Transverse colon (tissue), 4 donors: ENCODE results near the gene C2CD3. TPM values are rescaled to one million over a fixed set of nuclear protein-coding genes. Genes with fewer than 3 reads are reported as not detected.

Experiments
- DNase-seq: peaks from one replicate; pipeline ENCODE4 v3.0.0-alpha.2; 2019
- H3K27ac ChIP-seq, 4 donors: fragments of 200-600 bp; sonication (generic); 2 replicates each; pipeline ENCODE4 v1.5.1; 2016 to 2018; ENCODE audit warnings: inconsistent platforms in 4 of 4
- H3K27me3 ChIP-seq: fragments of 200-600 bp; sonication (generic); 2 replicates; pipeline ENCODE4 v1.5.1; 2017; ENCODE audit warnings: inconsistent platforms
- H3K36me3 ChIP-seq, 4 donors: fragments of 200-600 bp; sonication (generic); 2 replicates each; pipeline ENCODE4 v1.5.1; 2017 to 2019; ENCODE audit warnings: inconsistent platforms in 4 of 4
- H3K4me1 ChIP-seq, 4 donors: fragments of 200-600 bp; sonication (generic); 2 replicates each; pipeline ENCODE4 v1.5.1; 2017 to 2020; ENCODE audit warnings: inconsistent platforms in 4 of 4
- H3K4me3 ChIP-seq, 4 donors: fragments of 200-600 bp; sonication (generic); 1 replicate in 1 of 4; 2 replicates in 3 of 4; pipeline versions ENCODE4 v1.5.1 to v1.6.1; 2017 to 2019; ENCODE audit warnings: inconsistent platforms in 4 of 4
- H3K9me3 ChIP-seq, 2 donors: fragments of 200-600 bp; sonication (generic); 2 replicates each; pipeline ENCODE4 v1.5.1; 2017 to 2019; ENCODE audit warnings: inconsistent platforms in 2 of 2
- CTCF ChIP-seq, 5 experiments: fragments of 200-600 bp in 3 of 5; fragments of 450-650 bp in 2 of 5; sonication (generic) in 3 of 5; IDR thresholded peaks; 1 replicate in 2 of 5; 2 replicates in 3 of 5; pipeline ENCODE4 v1.5.1; 2016 to 2017; ENCODE audit warnings: antibody characterized with exemption in 5 of 5, inconsistent platforms in 3 of 5, mild to moderate bottlenecking in 2 of 5, moderate library complexity in 1 of 5
- EP300 ChIP-seq: sonication (generic); formaldehyde crosslinking; IDR thresholded peaks from one replicate; pipeline ENCODE4 v1.6.1; 2017; ENCODE audit warnings: antibody characterized with exemption, low read depth
- POLR2A ChIP-seq: fragments of 450-650 bp; IDR thresholded peaks from one replicate; pipeline ENCODE4 v1.6.1; 2016; ENCODE audit warnings: antibody characterized with exemption, mild to moderate bottlenecking, moderate library complexity
- POLR2AphosphoS5 ChIP-seq, 3 donors: sonication (generic); formaldehyde crosslinking; IDR thresholded peaks; one replicate each; pipeline ENCODE4 v1.6.1; 2016; ENCODE audit warnings: antibody characterized with exemption in 3 of 3
- WGBS, 2 donors: methylation state at CpG; one replicate each; pipeline ENCODE4 v1.1.5; 2018; ENCODE audit warnings: low coverage in 1 of 2; 5-methylcytosine and 5-hydroxymethylcytosine counted together
- in situ Hi-C, 4 donors: fragments of 200-750 bp; cut with MboI; loops; one replicate each; pipeline versions ENCODE4 v1.15.0 to v1.15.1; 2017; ENCODE audit warnings: low sequenced_read_pairs in 3 of 4, low pct_ligation_motif_present in 1 of 4, low pct_unique_long_range_greater_than_20kb in 1 of 4
- intact Hi-C: fragments of 100-400 bp; cut with DNase I; formaldehyde crosslinking; loops from one replicate; pipeline ENCODE4 v1.15.1; 2023; ENCODE audit warnings: low total_unique reads
- total RNA-seq, 4 donors: library from RNA; depleted of rRNA; stranded (reverse); fragments of >200 nt; gene quantifications; one replicate each; pipeline ENCODE4 v1.1.0, GENCODE V29; 2016

C2CD3 gene
- total RNA-seq, 4 donors from 2014 or later: 22.2 to 52.5 (median 37.4) TPM

DNA sequence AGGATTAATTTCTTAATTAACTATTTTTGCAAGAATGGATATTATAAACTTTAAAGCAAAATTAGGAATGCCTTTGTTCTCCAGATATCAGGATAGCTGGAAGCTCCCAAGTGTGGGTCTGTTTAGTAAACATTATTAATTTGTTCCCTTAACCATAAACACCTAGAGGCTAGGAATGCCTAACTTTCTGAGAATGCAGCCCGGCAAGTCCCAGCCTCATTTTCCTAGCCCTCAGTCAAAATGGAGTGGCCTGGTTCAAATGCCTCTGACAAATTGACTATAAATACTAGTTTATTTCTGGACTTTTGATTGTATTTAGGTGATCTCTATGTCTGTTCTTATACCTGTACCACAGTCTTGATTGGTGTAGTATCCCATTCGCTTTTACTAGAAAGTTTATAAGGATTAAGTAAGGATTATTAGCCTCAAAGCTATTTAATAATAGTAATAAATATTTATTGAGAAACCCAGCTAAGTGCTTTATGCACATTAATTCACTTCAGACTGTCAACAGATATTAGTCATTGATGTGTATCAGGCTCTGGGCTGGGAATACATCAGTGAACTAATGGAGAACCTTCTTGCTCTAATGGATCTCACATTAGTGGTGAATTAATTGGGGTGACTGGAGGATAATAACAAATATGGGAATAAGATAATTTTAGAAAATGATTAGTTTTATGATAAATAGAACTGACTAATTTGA, 26.1 kb upstream of the C2CD3 start:
- H3K4me3 ChIP-seq: no peak overlapping the region
- no peaks in the 10 kb centered on the region for H3K9me3 ChIP-seq
- no peaks in the 10 kb centered on the region for H3K27me3 ChIP-seq
- WGBS, 2 donors: 95 to 100% methylated on average over 2 of the region's 2 CpGs
- H3K4me1 ChIP-seq: no peaks in the 10 kb centered on the region
- in situ Hi-C loops (no loop called here), intact Hi-C loops (no loop called here)
- H3K36me3 ChIP-seq: no peaks in the 10 kb centered on the region
- TF ChIP-seq POLR2AphosphoS5 (IDR thresholded peaks at IDR 0.05) (no peak), POLR2A (no peak), EP300 (no peak), CTCF (IDR thresholded peaks at IDR 0.05) (no peak)
- DNase-seq: no peak
- no peak overlapping the region for H3K27ac ChIP-seq

GRCh38 chr11:74195828-74196227, 25.0 kb upstream of the C2CD3 start:
- DNase-seq: no peak
- intact Hi-C loops (no loop called here), in situ Hi-C loops (no loop called here)
- Histone ChIP-seq H3K27ac (no peak overlapping the region), H3K4me3 (no peak overlapping the region), H3K27me3 (no peaks in the 10 kb centered on the region), H3K36me3 (no peaks in the 10 kb centered on the region), H3K4me1 (no peaks in the 10 kb centered on the region), H3K9me3 (no peaks in the 10 kb centered on the region)
- TF ChIP-seq POLR2AphosphoS5 (IDR thresholded peaks at IDR 0.05) (no peak), CTCF (IDR thresholded peaks at IDR 0.05) (no peak), EP300 (no peak), POLR2A (no peak)

DNA sequence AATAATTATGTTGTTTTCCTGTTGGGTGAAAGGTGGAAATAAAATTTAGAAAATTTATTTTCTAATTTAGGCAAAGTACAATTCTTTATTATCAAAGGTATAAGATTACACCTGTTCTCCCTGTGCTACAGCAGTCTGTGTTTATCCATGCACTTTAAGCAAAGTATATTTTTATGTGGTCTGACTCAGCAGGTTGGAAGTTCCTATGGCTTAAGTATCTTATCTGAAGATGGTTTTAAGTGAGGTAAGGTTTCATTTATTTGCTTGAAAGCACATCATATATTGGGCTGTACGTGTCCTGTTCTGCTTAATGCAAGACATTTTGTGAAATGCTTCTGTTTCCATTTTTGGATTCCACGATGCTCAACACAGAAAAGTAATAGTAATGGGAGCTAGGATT, 14.9 kb upstream of the C2CD3 start:
- Histone ChIP-seq H3K36me3 (no peaks in the 10 kb centered on the region), H3K27ac (no peak overlapping the region), H3K4me1 (peaks cover 0 to 5% (median 0%) of the 10 kb centered on the region in 4 donors), H3K27me3 (no peaks in the 10 kb centered on the region), H3K9me3 (no peaks in the 10 kb centered on the region), H3K4me3 (no peak overlapping the region)
- 89 to 95% methylated on average over 2 of the region's 2 CpGs for WGBS, 2 donors
- no peak for TF ChIP-seq EP300
- intact Hi-C loops: no loop called here
- in situ Hi-C loops: no loop called here
- DNase-seq: no peak

DNA sequence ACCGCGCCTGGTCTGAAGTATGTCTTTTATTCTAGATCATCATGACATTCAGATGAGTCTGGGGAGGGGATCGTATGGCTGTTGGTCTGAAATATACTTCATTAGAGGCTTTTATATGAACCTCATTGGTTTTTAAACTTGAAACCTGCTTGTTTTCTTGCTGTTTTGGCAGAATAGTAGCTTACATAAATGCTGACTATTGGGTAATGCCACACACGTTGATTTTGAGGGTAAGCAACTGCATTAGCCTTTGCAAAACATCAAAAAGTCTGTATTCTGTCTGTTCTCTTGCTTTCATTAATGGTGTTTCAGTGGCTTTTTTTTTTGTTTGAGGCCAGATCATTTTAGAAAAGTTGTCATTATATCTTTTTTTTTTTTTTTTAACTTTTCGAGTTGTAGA, 14.5 kb upstream of the C2CD3 start:
- in situ Hi-C loops: no loop called here
- no peaks in the 10 kb centered on the region for H3K9me3 ChIP-seq
- WGBS, 2 donors: 78 to 81% methylated on average over 3 to 5 of the region's 5 CpGs

More for the DNA sequence above, 14.5 kb upstream of the C2CD3 start:
- no peak for TF ChIP-seq POLR2A
- no peak for TF ChIP-seq CTCF (IDR thresholded peaks at IDR 0.05)
- TF ChIP-seq POLR2AphosphoS5 (IDR thresholded peaks at IDR 0.05): no peak
- TF ChIP-seq EP300: no peak
- intact Hi-C loops: no loop called here
- DNase-seq: no peak
- no peak overlapping the region for H3K4me3 ChIP-seq
- H3K4me1 ChIP-seq: peaks cover 0 to 5% (median 0%) of the 10 kb centered on the region in 4 donors
- no peaks in the 10 kb centered on the region for H3K36me3 ChIP-seq
- H3K27ac ChIP-seq: no peak overlapping the region
- H3K27me3 ChIP-seq: no peaks in the 10 kb centered on the region
